Testis (tissue), 3 donors: Measurements from ENCODE around the gene ANKS1B. TPM values are rescaled to one million over a fixed set of nuclear protein-coding genes. Genes with fewer than 3 reads are reported as not detected.

ENCODE experiments used
- DNase-seq: peaks from one replicate; pipeline ENCODE4 v3.0.0-alpha.2; 2019
- H3K27ac ChIP-seq, 2 donors: fragments of 200-600 bp; sonication (generic); one replicate each; pipeline ENCODE4 v1.5.1; 2019
- H3K27me3 ChIP-seq: fragments of 200-600 bp; sonication (generic); one replicate; pipeline ENCODE4 v1.5.1; 2019
- H3K36me3 ChIP-seq: fragments of 200-600 bp; sonication (generic); one replicate; pipeline ENCODE4 v1.5.1; 2017; ENCODE audit warnings: low read depth; ENCODE audit errors: missing control alignments
- H3K4me1 ChIP-seq: fragments of 200-600 bp; sonication (generic); one replicate; pipeline ENCODE4 v1.5.1; 2019
- H3K4me3 ChIP-seq, 2 donors: fragments of 200-600 bp; sonication (generic); one replicate each; pipeline ENCODE4 v1.5.1; 2017 to 2019
- H3K9me3 ChIP-seq: fragments of 200-600 bp; sonication (generic); one replicate; pipeline ENCODE4 v1.5.1; 2017
- CTCF ChIP-seq, 3 experiments: fragments of 450-650 bp in 2 of 3; fragments of 200-600 bp in 1 of 3; sonication (generic) in 1 of 3; IDR thresholded peaks; one replicate each; pipeline ENCODE4 v1.5.1; 2016 to 2019; ENCODE audit warnings: antibody characterized with exemption in 3 of 3, mild to moderate bottlenecking in 2 of 3, moderate library complexity in 1 of 3
- POLR2A ChIP-seq: fragments of 450-650 bp; IDR thresholded peaks from one replicate; pipeline ENCODE4 v1.6.1; 2017; ENCODE audit warnings: antibody characterized with exemption, mild to moderate bottlenecking, moderate library complexity
- WGBS, 2 donors: methylation state at CpG; one replicate each; pipeline ENCODE4 v1.1.5; 2018; 5-methylcytosine and 5-hydroxymethylcytosine counted together
- intact Hi-C: fragments of 100-400 bp; cut with DNase I; formaldehyde crosslinking; loops from one replicate; pipeline ENCODE4 v1.15.1; 2023; ENCODE audit warnings: low total_unique reads
- polyA plus RNA-seq: library from polyadenylated mRNA; stranded (reverse); fragments of 350-450 nt; fragmentation: Illumina TruSeq; extraction: RNeasy Lipid Tissue Mini Kit (QIAGEN cat#74804); gene quantifications from one replicate; pipeline ENCODE4 v1.2.3, GENCODE V29; 2014; ENCODE audit warnings: low read depth, low replicate concordance; ENCODE audit not compliant: insufficient read depth
- total RNA-seq, 2 donors: library from RNA; depleted of rRNA; stranded (reverse); fragments of >200 nt; gene quantifications; one replicate each; pipeline ENCODE4 v1.2.3, GENCODE V29; 2016

The ANKS1B gene
- total and polyA plus RNA-seq, 3 donors from 2014 or later: 26.8 to 58.2 (median 30.9) TPM

GRCh38 chr12:99079811-99080210 is 904.9 kb downstream of the ANKS1B start:
- Histone ChIP-seq H3K36me3 (no peaks in the 10 kb centered on the region), H3K27ac (no peak overlapping the region), H3K9me3 (no peaks in the 10 kb centered on the region), H3K4me1 (no peaks in the 10 kb centered on the region), H3K4me3 (peak overlapping the region; percentile 19 to 23), H3K27me3 (no peaks in the 10 kb centered on the region)
- intact Hi-C loops: no loop called here
- TF ChIP-seq CTCF (IDR thresholded peaks at IDR 0.05) (no peak), POLR2A (no peak)
- WGBS, 2 donors: 59 to 81% methylated on average over 15 of the region's 15 CpGs
- DNase-seq: peak; percentile 70

- intact Hi-C loops: no loop called here
- H3K27me3 ChIP-seq: no peaks in the 10 kb centered on the region
- no peak for DNase-seq
- no peak overlapping the region for H3K27ac ChIP-seq
- TF ChIP-seq POLR2A (no peak), CTCF (IDR thresholded peaks at IDR 0.05) (no peak)
- no peaks in the 10 kb centered on the region for H3K36me3 ChIP-seq
- WGBS, 2 donors: 54 to 66% methylated on average over 5 of the region's 5 CpGs
- H3K9me3 ChIP-seq: no peaks in the 10 kb centered on the region
- H3K4me1 ChIP-seq: no peaks in the 10 kb centered on the region
- H3K4me3 ChIP-seq: no peak overlapping the region
Measured at GRCh38 chr12:99068993-99069747, 915.6 kb downstream of the ANKS1B start.

GRCh38 chr12:99067171-99067785 is 917.5 kb downstream of the ANKS1B start:
- Histone ChIP-seq H3K36me3 (no peaks in the 10 kb centered on the region), H3K27ac (no peak overlapping the region), H3K4me1 (no peaks in the 10 kb centered on the region), H3K4me3 (no peak overlapping the region), H3K9me3 (no peaks in the 10 kb centered on the region), H3K27me3 (no peaks in the 10 kb centered on the region)
- no peak for TF ChIP-seq CTCF (IDR thresholded peaks at IDR 0.05)
- TF ChIP-seq POLR2A: no peak
- intact Hi-C loops: no loop called here
- no peak for DNase-seq
- 94 to 100% methylated on average over 1 of the region's 1 CpG for WGBS, 2 donors

GRCh38 chr12:99066726-99067125 is 918.0 kb downstream of the ANKS1B start:
- Histone ChIP-seq H3K27ac (no peak overlapping the region), H3K4me1 (no peaks in the 10 kb centered on the region), H3K4me3 (no peak overlapping the region), H3K9me3 (no peaks in the 10 kb centered on the region), H3K27me3 (no peaks in the 10 kb centered on the region), H3K36me3 (no peaks in the 10 kb centered on the region)
- DNase-seq: no peak
- WGBS, 2 donors: 73 to 91% methylated on average over 3 of the region's 3 CpGs
- no peak for TF ChIP-seq CTCF (IDR thresholded peaks at IDR 0.05)
- no peak for TF ChIP-seq POLR2A
- intact Hi-C loops: no loop called here
